ENCODE measurements around the gene ANXA7. TPM values are rescaled to one million over a fixed set of nuclear protein-coding genes. Genes with fewer than 3 reads are reported as not detected.

Gene ANXA7
- total RNA-seq, 1 experiment from 2014 or later: 67.8 TPM

DNA sequence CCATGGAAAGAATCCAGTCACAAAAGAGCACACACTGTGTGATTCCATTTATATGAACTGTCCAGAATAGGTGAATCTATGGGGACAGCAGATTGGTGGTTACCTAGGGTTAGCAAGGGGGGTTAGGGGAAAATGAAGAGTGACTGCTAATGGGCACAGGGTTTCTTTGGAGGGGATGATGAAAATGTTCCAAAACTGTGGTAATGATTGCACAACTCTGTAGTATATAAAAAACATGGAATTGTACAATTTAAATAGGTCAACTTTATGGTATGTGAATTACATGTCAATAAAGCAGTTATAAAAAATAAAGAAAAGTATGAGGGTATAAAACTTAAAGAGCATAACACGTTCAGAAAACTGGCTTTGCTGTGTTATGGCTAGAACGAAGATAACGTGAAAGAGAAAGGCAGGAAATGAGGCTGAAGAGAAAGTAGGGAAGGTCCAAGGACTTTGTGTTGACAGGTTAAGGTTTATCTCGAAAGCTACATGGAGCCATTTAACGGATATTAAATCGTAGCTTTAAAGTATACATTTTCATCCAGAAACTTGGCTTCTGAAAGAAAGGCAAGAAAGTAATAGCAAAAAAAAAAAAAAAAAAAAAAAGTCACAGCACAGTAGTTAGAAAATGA lies 45.9 kb upstream of the ANXA7 start:
- ATAC-seq: no peak
- no peaks in the 10 kb centered on the region for H3K9me3 Mint-ChIP-seq
- DNase-seq (ENCODE audit: low spot score): no peak
- no peaks in the 10 kb centered on the region for H3K27me3 Mint-ChIP-seq (ENCODE audit: low read depth)
- no peak for TF ChIP-seq ETV6 (CRISPR knock-in tag; IDR thresholded peaks at IDR 0.05)
- TF ChIP-seq ELF4 (CRISPR knock-in tag; IDR thresholded peaks at IDR 0.05; ENCODE audit: low read depth): no peak
- TF ChIP-seq ZNF121 (CRISPR knock-in tag; IDR thresholded peaks at IDR 0.05): no peak
- TF ChIP-seq, protein P1, sequence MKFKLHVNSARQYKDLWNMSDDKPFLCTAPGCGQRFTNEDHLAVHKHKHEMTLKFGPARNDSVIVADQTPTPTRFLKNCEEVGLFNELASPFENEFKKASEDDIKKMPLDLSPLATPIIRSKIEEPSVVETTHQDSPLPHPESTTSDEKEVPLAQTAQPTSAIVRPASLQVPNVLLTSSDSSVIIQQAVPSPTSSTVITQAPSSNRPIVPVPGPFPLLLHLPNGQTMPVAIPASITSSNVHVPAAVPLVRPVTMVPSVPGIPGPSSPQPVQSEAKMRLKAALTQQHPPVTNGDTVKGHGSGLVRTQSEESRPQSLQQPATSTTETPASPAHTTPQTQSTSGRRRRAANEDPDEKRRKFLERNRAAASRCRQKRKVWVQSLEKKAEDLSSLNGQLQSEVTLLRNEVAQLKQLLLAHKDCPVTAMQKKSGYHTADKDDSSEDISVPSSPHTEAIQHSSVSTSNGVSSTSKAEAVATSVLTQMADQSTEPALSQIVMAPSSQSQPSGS (CRISPR knock-in tag; IDR thresholded peaks at IDR 0.05; ENCODE audit: borderline replicate concordance, low read depth): no peak
- TF ChIP-seq NFATC4 (CRISPR knock-in tag; IDR thresholded peaks at IDR 0.05): no peak
- no peak for TF ChIP-seq SOX15 (CRISPR knock-in tag; IDR thresholded peaks at IDR 0.05)
- no peak for TF ChIP-seq AR (CRISPR knock-in tag; IDR thresholded peaks at IDR 0.05)
- TF ChIP-seq, protein P2, sequence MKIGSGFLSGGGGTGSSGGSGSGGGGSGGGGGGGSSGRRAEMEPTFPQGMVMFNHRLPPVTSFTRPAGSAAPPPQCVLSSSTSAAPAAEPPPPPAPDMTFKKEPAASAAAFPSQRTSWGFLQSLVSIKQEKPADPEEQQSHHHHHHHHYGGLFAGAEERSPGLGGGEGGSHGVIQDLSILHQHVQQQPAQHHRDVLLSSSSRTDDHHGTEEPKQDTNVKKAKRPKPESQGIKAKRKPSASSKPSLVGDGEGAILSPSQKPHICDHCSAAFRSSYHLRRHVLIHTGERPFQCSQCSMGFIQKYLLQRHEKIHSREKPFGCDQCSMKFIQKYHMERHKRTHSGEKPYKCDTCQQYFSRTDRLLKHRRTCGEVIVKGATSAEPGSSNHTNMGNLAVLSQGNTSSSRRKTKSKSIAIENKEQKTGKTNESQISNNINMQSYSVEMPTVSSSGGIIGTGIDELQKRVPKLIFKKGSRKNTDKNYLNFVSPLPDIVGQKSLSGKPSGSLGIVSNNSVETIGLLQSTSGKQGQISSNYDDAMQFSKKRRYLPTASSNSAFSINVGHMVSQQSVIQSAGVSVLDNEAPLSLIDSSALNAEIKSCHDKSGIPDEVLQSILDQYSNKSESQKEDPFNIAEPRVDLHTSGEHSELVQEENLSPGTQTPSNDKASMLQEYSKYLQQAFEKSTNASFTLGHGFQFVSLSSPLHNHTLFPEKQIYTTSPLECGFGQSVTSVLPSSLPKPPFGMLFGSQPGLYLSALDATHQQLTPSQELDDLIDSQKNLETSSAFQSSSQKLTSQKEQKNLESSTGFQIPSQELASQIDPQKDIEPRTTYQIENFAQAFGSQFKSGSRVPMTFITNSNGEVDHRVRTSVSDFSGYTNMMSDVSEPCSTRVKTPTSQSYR (CRISPR knock-in tag; IDR thresholded peaks at IDR 0.05): no peak
- no peak for TF ChIP-seq ZNF232 (CRISPR knock-in tag; IDR thresholded peaks at IDR 0.05)
- TF ChIP-seq ZNF532 (CRISPR knock-in tag; IDR thresholded peaks at IDR 0.05; ENCODE audit: borderline replicate concordance): no peak
- no peak for TF ChIP-seq E2F1 (CRISPR knock-in tag; IDR thresholded peaks at IDR 0.05)
- no peak for TF ChIP-seq FOXJ3 (CRISPR knock-in tag; IDR thresholded peaks at IDR 0.05; ENCODE audit: borderline replicate concordance)
- TF ChIP-seq TP53 (CRISPR knock-in tag; IDR thresholded peaks at IDR 0.05): no peak
- TF ChIP-seq NFE2L1 (CRISPR knock-in tag; IDR thresholded peaks at IDR 0.05): no peak
- no peak for TF ChIP-seq ZNF512 (CRISPR knock-in tag; IDR thresholded peaks at IDR 0.05; ENCODE audit: borderline replicate concordance)
- no peak for TF ChIP-seq ATF6 (CRISPR knock-in tag; IDR thresholded peaks at IDR 0.05)
- no peak for TF ChIP-seq MYBL2 (CRISPR knock-in tag; IDR thresholded peaks at IDR 0.05)
- TF ChIP-seq NR2C2 (CRISPR knock-in tag; IDR thresholded peaks at IDR 0.05): no peak
- no peak for TF ChIP-seq IRF2 (CRISPR knock-in tag; IDR thresholded peaks at IDR 0.05; ENCODE audit: borderline replicate concordance, low read depth)
- no peak for TF ChIP-seq RORB (CRISPR knock-in tag; IDR thresholded peaks at IDR 0.05)
- CTCF ChIA-PET: interaction anchor here (0.7 kb wide), 1 partner anchor 15 kb away, joined by 3 read pairs; no protein-coding TSS in a partner anchor
- H3K4me3 Mint-ChIP-seq: no peak overlapping the region
- no peak overlapping the region for H3K27ac Mint-ChIP-seq
- POLR2A ChIA-PET: interaction anchor here (0.7 kb wide), 1 partner anchor 183 kb away, joined by 3 read pairs; no protein-coding TSS in a partner anchor
- peaks cover 3% of the 10 kb centered on the region; the same call in 1 of the 2 replicates for H3K36me3 Mint-ChIP-seq
- H3K4me1 Mint-ChIP-seq: no peaks in the 10 kb centered on the region

Data from WTC11 (cell line).